Measurements from ENCODE around the gene DACH1.

GRCh38 chr13:71768881-71769280 is 98.1 kb downstream of the DACH1 start:
- TF ChIP-seq CTCF (IDR thresholded peaks at IDR 0.05 in 4 of 5, conservative IDR thresholded peaks at IDR 0.05 in 1 of 5) = no peak
- TF ChIP-seq POLR2A (IDR thresholded peaks at IDR 0.05) = no peak
